Fibroblast of mammary gland (primary cell): ENCODE measurements around the gene TBC1D17.

Experiments
- DNase-seq: peaks from one replicate; pipeline ENCODE4 v3.0.0-alpha.2; 2010; ENCODE audit warnings: low read depth
- H3K4me3 ChIP-seq: 2 replicates; pipeline ENCODE4 v1.5.1; 2011; ENCODE audit warnings: low read depth, mild to moderate bottlenecking, low read length, moderate library complexity; ENCODE audit not compliant: control insufficient read depth
- CTCF ChIP-seq: conservative IDR thresholded peaks from 2 replicates; pipeline ENCODE4 v1.5.1; 2011; ENCODE audit warnings: low read depth, low read length, inconsistent platforms; ENCODE audit not compliant: control insufficient read depth, insufficient read depth

TBC1D17 gene

GRCh38 chr19:49833599-49833998 lies 43.9 kb upstream of the TBC1D17 start:
- no peak for DNase-seq
- no peak for TF ChIP-seq CTCF
- H3K4me3 ChIP-seq: no peak overlapping the region

- no peak overlapping the region for H3K4me3 ChIP-seq
- TF ChIP-seq CTCF: no peak
- DNase-seq: no peak
These were observed 41.9 kb upstream of the TBC1D17 start for GRCh38 chr19:49835562-49835961.

GRCh38 chr19:49836176-49837008 lies 41.1 kb upstream of the TBC1D17 start:
- H3K4me3 ChIP-seq: no peak overlapping the region
- TF ChIP-seq CTCF: no peak
- DNase-seq: no peak

- TF ChIP-seq CTCF: no peak
- H3K4me3 ChIP-seq: no peak overlapping the region
- DNase-seq: no peak
These were observed 40.5 kb upstream of the TBC1D17 start for GRCh38 chr19:49837009-49837310.

- H3K4me3 ChIP-seq: no peak overlapping the region
- TF ChIP-seq CTCF: no peak
- DNase-seq: no peak
These were observed 40.1 kb upstream of the TBC1D17 start for GRCh38 chr19:49837425-49837824.

- no peak for DNase-seq
- no peak overlapping the region for H3K4me3 ChIP-seq
- TF ChIP-seq CTCF: no peak
These were observed 38.5 kb upstream of the TBC1D17 start for GRCh38 chr19:49838885-49839588.
